ENCODE data around the gene RNF212B. TPM values are rescaled to one million over a fixed set of nuclear protein-coding genes. Genes with fewer than 3 reads are reported as not detected.
"Not testable (repeated sequence)": the region's sequence is repeated elsewhere in the genome, so short reads cannot be mapped to it uniquely, and the experiment has no call there.

The RNF212B gene
- total RNA-seq, 6 experiments from 2014 or later: not detected

- no peak overlapping the region for H3K27ac Mint-ChIP-seq
- H3K9me3 Mint-ChIP-seq: peaks cover 14% of the 10 kb centered on the region
- TF ChIP-seq CTCF (IDR thresholded peaks at IDR 0.05): no peak
- no peak overlapping the region for H3K4me3 Mint-ChIP-seq
- no peaks in the 10 kb centered on the region for H3K4me1 Mint-ChIP-seq (ENCODE audit: low read depth)
- peaks cover 22% of the 10 kb centered on the region for H3K27me3 Mint-ChIP-seq (ENCODE audit: insufficient read depth)
- DNase-seq: no peak
- H3K36me3 Mint-ChIP-seq (ENCODE audit: low read depth): no peaks in the 10 kb centered on the region
Observed at GRCh38 chr14:23217032-23218020, 20.4 kb upstream of the RNF212B start.

GRCh38 chr14:23219075-23219474 is 18.7 kb upstream of the RNF212B start:
- peaks cover 24% of the 10 kb centered on the region for H3K27me3 Mint-ChIP-seq (ENCODE audit: insufficient read depth)

GRCh38 chr14:23224958-23225357 is 12.8 kb upstream of the RNF212B start:
- peaks cover 24% of the 10 kb centered on the region for H3K27me3 Mint-ChIP-seq (ENCODE audit: insufficient read depth)
- not testable (repeated sequence) for H3K27ac Mint-ChIP-seq; H3K4me3 Mint-ChIP-seq; H3K9me3 Mint-ChIP-seq; H3K36me3 Mint-ChIP-seq (ENCODE audit: low read depth); H3K4me1 Mint-ChIP-seq (ENCODE audit: low read depth); DNase-seq

More at GRCh38 chr14:23219075-23219474, 18.7 kb upstream of the RNF212B start:
- no peak overlapping the region for H3K4me3 Mint-ChIP-seq
- H3K36me3 Mint-ChIP-seq (ENCODE audit: low read depth): no peaks in the 10 kb centered on the region
- no peak for TF ChIP-seq CTCF (IDR thresholded peaks at IDR 0.05)
- no peak for DNase-seq
- H3K4me1 Mint-ChIP-seq (ENCODE audit: low read depth): no peaks in the 10 kb centered on the region
- H3K9me3 Mint-ChIP-seq: peaks cover 14% of the 10 kb centered on the region
- no peak overlapping the region for H3K27ac Mint-ChIP-seq

- Mint-ChIP-seq H3K9me3 (peaks cover 5% of the 10 kb centered on the region; the same call in 1 of the 2 replicates), H3K4me3 (no peak overlapping the region), H3K36me3 (ENCODE audit: low read depth) (peaks cover 8% of the 10 kb centered on the region), H3K27me3 (ENCODE audit: insufficient read depth) (peaks cover 14% of the 10 kb centered on the region), H3K27ac (no peak overlapping the region), H3K4me1 (ENCODE audit: low read depth) (no peaks in the 10 kb centered on the region)
- DNase-seq: no peak
- TF ChIP-seq CTCF (IDR thresholded peaks at IDR 0.05): no peak
Observed at GRCh38 chr14:23227566-23227965, 10.2 kb upstream of the RNF212B start.

GRCh38 chr14:23228812-23229211 is 8.9 kb upstream of the RNF212B start:
- H3K9me3 Mint-ChIP-seq: peaks cover 5% of the 10 kb centered on the region; the same call in 1 of the 2 replicates

GRCh38 chr14:23232241-23232808 is 5.4 kb upstream of the RNF212B start:
- H3K4me1 Mint-ChIP-seq (ENCODE audit: low read depth); DNase-seq; H3K9me3 Mint-ChIP-seq; H3K36me3 Mint-ChIP-seq (ENCODE audit: low read depth); H3K4me3 Mint-ChIP-seq; H3K27ac Mint-ChIP-seq: not testable (repeated sequence)
- peaks cover 12% of the 10 kb centered on the region for H3K27me3 Mint-ChIP-seq (ENCODE audit: insufficient read depth)

More at GRCh38 chr14:23228812-23229211, 8.9 kb upstream of the RNF212B start:
- peaks cover 10% of the 10 kb centered on the region for H3K27me3 Mint-ChIP-seq (ENCODE audit: insufficient read depth)
- peaks cover 8% of the 10 kb centered on the region for H3K36me3 Mint-ChIP-seq (ENCODE audit: low read depth)
- no peak overlapping the region for H3K4me3 Mint-ChIP-seq
- no peak for DNase-seq
- no peak for TF ChIP-seq CTCF (IDR thresholded peaks at IDR 0.05)
- H3K4me1 Mint-ChIP-seq (ENCODE audit: low read depth): no peaks in the 10 kb centered on the region
- H3K27ac Mint-ChIP-seq: no peak overlapping the region
